Breast epithelium (tissue), 3 donors: Measurements from ENCODE around the gene TXN2.

Experiments
- POLR2AphosphoS5 ChIP-seq, 3 donors: sonication (generic); formaldehyde crosslinking; IDR thresholded peaks; one replicate each; pipeline ENCODE4 v1.6.1; 2017; ENCODE audit warnings: antibody characterized with exemption in 3 of 3
- TF ChIP-seq, protein P1 (sequence below), 3 donors: fragments of 450-650 bp; IDR thresholded peaks; one replicate each; pipeline ENCODE4 v1.5.1; 2016 to 2017; ENCODE audit warnings: antibody characterized with exemption in 3 of 3, mild to moderate bottlenecking in 3 of 3, moderate library complexity in 3 of 3

DNA sequence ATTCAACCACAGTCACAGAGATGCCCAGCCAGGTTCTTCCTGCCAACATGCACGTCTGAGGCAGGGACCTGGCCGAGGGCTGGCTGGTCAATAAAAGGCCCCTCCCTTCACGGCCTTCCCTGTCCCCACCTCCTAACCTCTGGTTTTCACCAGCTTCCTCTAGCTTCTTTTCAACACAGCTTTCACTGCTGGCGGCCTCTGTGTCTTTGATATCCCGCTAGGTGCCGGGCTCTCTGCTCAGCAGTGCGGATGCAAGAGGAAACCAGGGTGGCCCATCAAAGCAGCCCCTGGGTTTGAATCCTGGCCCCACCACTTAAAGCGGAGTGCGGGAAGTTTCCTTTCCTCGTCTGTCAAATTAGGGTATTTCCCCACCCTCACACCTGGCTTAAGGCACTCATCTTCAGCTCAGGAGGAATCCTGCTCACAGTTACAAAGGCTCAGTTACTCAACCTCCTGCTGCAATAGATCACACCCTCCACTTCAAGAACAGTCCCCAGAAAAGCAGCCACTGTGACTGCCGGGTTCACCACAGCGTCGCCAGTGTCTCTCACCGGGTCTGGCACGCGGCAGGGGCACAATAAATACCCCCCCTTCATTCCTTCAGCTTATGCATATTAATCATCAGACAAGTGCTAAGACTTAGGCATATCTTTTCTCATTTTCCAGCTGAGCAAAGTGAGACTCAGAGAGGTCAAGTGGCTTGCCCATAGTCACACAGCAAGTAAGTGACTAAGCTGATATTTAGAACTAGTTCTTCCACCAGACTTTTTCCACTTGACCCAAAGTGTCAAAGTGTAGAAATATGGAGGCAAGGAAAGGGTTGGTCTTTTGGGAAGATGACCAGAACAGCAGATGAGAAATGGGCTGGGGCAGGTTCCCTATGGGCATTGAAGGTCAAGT, 45.7 kb downstream of the TXN2 start:
- TF ChIP-seq, protein P1, sequence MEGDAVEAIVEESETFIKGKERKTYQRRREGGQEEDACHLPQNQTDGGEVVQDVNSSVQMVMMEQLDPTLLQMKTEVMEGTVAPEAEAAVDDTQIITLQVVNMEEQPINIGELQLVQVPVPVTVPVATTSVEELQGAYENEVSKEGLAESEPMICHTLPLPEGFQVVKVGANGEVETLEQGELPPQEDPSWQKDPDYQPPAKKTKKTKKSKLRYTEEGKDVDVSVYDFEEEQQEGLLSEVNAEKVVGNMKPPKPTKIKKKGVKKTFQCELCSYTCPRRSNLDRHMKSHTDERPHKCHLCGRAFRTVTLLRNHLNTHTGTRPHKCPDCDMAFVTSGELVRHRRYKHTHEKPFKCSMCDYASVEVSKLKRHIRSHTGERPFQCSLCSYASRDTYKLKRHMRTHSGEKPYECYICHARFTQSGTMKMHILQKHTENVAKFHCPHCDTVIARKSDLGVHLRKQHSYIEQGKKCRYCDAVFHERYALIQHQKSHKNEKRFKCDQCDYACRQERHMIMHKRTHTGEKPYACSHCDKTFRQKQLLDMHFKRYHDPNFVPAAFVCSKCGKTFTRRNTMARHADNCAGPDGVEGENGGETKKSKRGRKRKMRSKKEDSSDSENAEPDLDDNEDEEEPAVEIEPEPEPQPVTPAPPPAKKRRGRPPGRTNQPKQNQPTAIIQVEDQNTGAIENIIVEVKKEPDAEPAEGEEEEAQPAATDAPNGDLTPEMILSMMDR (IDR thresholded peaks at IDR 0.05): no peak
- TF ChIP-seq POLR2AphosphoS5 (IDR thresholded peaks at IDR 0.05): no peak
